Stimulated activated effector memory CD8-positive, alpha-beta T cell treated with anti-CD3 and anti-CD28 coated beads, Interleukin-12 subunit alpha, Interleukin-12 subunit beta, amount 100 ng/mL, for 72 hours (primary cell): ENCODE data around the gene PAK6.

Experiments
- ATAC-seq: fragments of 150-1000 bp; cut with Tn5 transposase; 2 replicates; pipeline ENCODE4 v1.10.0; 2021
- DNase-seq, 2 donors: peaks; one replicate each; pipeline ENCODE4 v3.0.0; 2021 to 2022; ENCODE audit warnings: low spot score in 2 of 2
- H3K27ac Mint-ChIP-seq: one replicate; pipeline ENCODE4 v1.8.0; 2022; ENCODE audit warnings: mild to moderate bottlenecking, mixed read lengths
- H3K36me3 Mint-ChIP-seq: one replicate; pipeline ENCODE4 v1.8.0; 2022; ENCODE audit warnings: mild to moderate bottlenecking, mixed read lengths
- H3K4me1 Mint-ChIP-seq: one replicate; pipeline ENCODE4 v1.8.0; 2022; ENCODE audit warnings: mixed read lengths
- H3K4me3 Mint-ChIP-seq: one replicate; pipeline ENCODE4 v1.8.0; 2022; ENCODE audit warnings: mild to moderate bottlenecking, mixed read lengths
- H3K9me3 Mint-ChIP-seq: one replicate; pipeline ENCODE4 v1.8.0; 2022; ENCODE audit warnings: mixed read lengths

The PAK6 gene

GRCh38 chr15:40259021-40259420 is 20.2 kb downstream of the PAK6 start:
- Mint-ChIP-seq H3K4me1 (peaks cover 11% of the 10 kb centered on the region), H3K9me3 (no peaks in the 10 kb centered on the region), H3K36me3 (no peaks in the 10 kb centered on the region), H3K27ac (no peak overlapping the region), H3K4me3 (no peak overlapping the region)
- no peak for DNase-seq
- ATAC-seq, result no peak

- no peaks in the 10 kb centered on the region for H3K4me1 Mint-ChIP-seq
- ATAC-seq (no peak), DNase-seq (no peak)
- no peak overlapping the region for H3K4me3 Mint-ChIP-seq
- no peaks in the 10 kb centered on the region for H3K36me3 Mint-ChIP-seq
- no peaks in the 10 kb centered on the region for H3K9me3 Mint-ChIP-seq
- H3K27ac Mint-ChIP-seq, result no peak overlapping the region
Observed at GRCh38 chr15:40263024-40263754, 24.3 kb downstream of the PAK6 start.

- Mint-ChIP-seq H3K4me3 (no peak overlapping the region), H3K27ac (no peak overlapping the region), H3K9me3 (no peaks in the 10 kb centered on the region), H3K4me1 (no peaks in the 10 kb centered on the region), H3K36me3 (no peaks in the 10 kb centered on the region)
- ATAC-seq (no peak), DNase-seq (no peak)
Observed at GRCh38 chr15:40264321-40265153, 25.7 kb downstream of the PAK6 start.

- no peaks in the 10 kb centered on the region for H3K4me1 Mint-ChIP-seq
- ATAC-seq (no peak), DNase-seq (no peak)
- no peaks in the 10 kb centered on the region for H3K9me3 Mint-ChIP-seq
- H3K36me3 Mint-ChIP-seq, result no peaks in the 10 kb centered on the region
- H3K4me3 Mint-ChIP-seq, result no peak overlapping the region
- H3K27ac Mint-ChIP-seq, result no peak overlapping the region
Observed at GRCh38 chr15:40265355-40265754, 26.5 kb downstream of the PAK6 start.

- H3K36me3 Mint-ChIP-seq, result no peaks in the 10 kb centered on the region
- no peaks in the 10 kb centered on the region for H3K4me1 Mint-ChIP-seq
Observed at GRCh38 chr15:40265875-40266274, 27.0 kb downstream of the PAK6 start.

GRCh38 chr15:40266828-40267304 is 28.0 kb downstream of the PAK6 start:
- Mint-ChIP-seq H3K4me1 (no peaks in the 10 kb centered on the region), H3K27ac (no peak overlapping the region), H3K36me3 (no peaks in the 10 kb centered on the region), H3K9me3 (no peaks in the 10 kb centered on the region), H3K4me3 (no peak overlapping the region)
- DNase-seq (no peak), ATAC-seq (peak; percentile 66)

More at GRCh38 chr15:40265875-40266274, 27.0 kb downstream of the PAK6 start:
- Mint-ChIP-seq H3K27ac (no peak overlapping the region), H3K4me3 (no peak overlapping the region), H3K9me3 (no peaks in the 10 kb centered on the region)
- DNase-seq (no peak), ATAC-seq (no peak)

GRCh38 chr15:40267670-40268069 is 28.8 kb downstream of the PAK6 start:
- no peaks in the 10 kb centered on the region for H3K36me3 Mint-ChIP-seq
- H3K9me3 Mint-ChIP-seq, result no peaks in the 10 kb centered on the region
- no peak overlapping the region for H3K27ac Mint-ChIP-seq
- DNase-seq, result no peak
- ATAC-seq, result no peak
- H3K4me3 Mint-ChIP-seq, result no peak overlapping the region
- H3K4me1 Mint-ChIP-seq, result no peaks in the 10 kb centered on the region

GRCh38 chr15:40269604-40270003 is 30.7 kb downstream of the PAK6 start:
- Mint-ChIP-seq H3K4me1 (peaks cover 3% of the 10 kb centered on the region), H3K9me3 (no peaks in the 10 kb centered on the region), H3K36me3 (no peaks in the 10 kb centered on the region), H3K4me3 (no peak overlapping the region), H3K27ac (no peak overlapping the region)
- DNase-seq (no peak), ATAC-seq (no peak)

- Mint-ChIP-seq H3K36me3 (no peaks in the 10 kb centered on the region), H3K27ac (peak overlapping the region; percentile 54)
Observed at GRCh38 chr15:40270246-40270995, 31.6 kb downstream of the PAK6 start.

GRCh38 chr15:40271685-40272484 is 33.0 kb downstream of the PAK6 start:
- Mint-ChIP-seq H3K36me3 (no peaks in the 10 kb centered on the region), H3K4me1 (peaks cover 6% of the 10 kb centered on the region), H3K27ac (no peak overlapping the region), H3K4me3 (no peak overlapping the region), H3K9me3 (no peaks in the 10 kb centered on the region)
- DNase-seq, result no peak
- ATAC-seq, result no peak

More at GRCh38 chr15:40270246-40270995, 31.6 kb downstream of the PAK6 start:
- Mint-ChIP-seq H3K9me3 (no peaks in the 10 kb centered on the region), H3K4me3 (no peak overlapping the region), H3K4me1 (peaks cover 6% of the 10 kb centered on the region)
- DNase-seq (no peak), ATAC-seq (no peak)

GRCh38 chr15:40272485-40273056 is 33.7 kb downstream of the PAK6 start:
- Mint-ChIP-seq H3K36me3 (no peaks in the 10 kb centered on the region), H3K27ac (no peak overlapping the region), H3K4me3 (no peak overlapping the region), H3K4me1 (peaks cover 6% of the 10 kb centered on the region), H3K9me3 (no peaks in the 10 kb centered on the region)
- no peak for DNase-seq
- ATAC-seq, result peak; percentile 41

GRCh38 chr15:40273428-40273827 is 34.6 kb downstream of the PAK6 start:
- Mint-ChIP-seq H3K4me1 (peaks cover 10% of the 10 kb centered on the region), H3K4me3 (no peak overlapping the region), H3K36me3 (no peaks in the 10 kb centered on the region), H3K27ac (peak overlapping the region; percentile 75), H3K9me3 (no peaks in the 10 kb centered on the region)
- ATAC-seq (no peak), DNase-seq (no peak)

GRCh38 chr15:40274350-40275274 is 35.7 kb downstream of the PAK6 start:
- no peaks in the 10 kb centered on the region for H3K9me3 Mint-ChIP-seq
- no peaks in the 10 kb centered on the region for H3K36me3 Mint-ChIP-seq
- peak; percentile 68 for ATAC-seq
- H3K27ac Mint-ChIP-seq, result no peak overlapping the region
- H3K4me3 Mint-ChIP-seq, result no peak overlapping the region
- DNase-seq, result peak; percentile 92 to 96
- peaks cover 11% of the 10 kb centered on the region for H3K4me1 Mint-ChIP-seq
